ENCODE measurements around the gene ARID2.

The ARID2 gene, protein sequence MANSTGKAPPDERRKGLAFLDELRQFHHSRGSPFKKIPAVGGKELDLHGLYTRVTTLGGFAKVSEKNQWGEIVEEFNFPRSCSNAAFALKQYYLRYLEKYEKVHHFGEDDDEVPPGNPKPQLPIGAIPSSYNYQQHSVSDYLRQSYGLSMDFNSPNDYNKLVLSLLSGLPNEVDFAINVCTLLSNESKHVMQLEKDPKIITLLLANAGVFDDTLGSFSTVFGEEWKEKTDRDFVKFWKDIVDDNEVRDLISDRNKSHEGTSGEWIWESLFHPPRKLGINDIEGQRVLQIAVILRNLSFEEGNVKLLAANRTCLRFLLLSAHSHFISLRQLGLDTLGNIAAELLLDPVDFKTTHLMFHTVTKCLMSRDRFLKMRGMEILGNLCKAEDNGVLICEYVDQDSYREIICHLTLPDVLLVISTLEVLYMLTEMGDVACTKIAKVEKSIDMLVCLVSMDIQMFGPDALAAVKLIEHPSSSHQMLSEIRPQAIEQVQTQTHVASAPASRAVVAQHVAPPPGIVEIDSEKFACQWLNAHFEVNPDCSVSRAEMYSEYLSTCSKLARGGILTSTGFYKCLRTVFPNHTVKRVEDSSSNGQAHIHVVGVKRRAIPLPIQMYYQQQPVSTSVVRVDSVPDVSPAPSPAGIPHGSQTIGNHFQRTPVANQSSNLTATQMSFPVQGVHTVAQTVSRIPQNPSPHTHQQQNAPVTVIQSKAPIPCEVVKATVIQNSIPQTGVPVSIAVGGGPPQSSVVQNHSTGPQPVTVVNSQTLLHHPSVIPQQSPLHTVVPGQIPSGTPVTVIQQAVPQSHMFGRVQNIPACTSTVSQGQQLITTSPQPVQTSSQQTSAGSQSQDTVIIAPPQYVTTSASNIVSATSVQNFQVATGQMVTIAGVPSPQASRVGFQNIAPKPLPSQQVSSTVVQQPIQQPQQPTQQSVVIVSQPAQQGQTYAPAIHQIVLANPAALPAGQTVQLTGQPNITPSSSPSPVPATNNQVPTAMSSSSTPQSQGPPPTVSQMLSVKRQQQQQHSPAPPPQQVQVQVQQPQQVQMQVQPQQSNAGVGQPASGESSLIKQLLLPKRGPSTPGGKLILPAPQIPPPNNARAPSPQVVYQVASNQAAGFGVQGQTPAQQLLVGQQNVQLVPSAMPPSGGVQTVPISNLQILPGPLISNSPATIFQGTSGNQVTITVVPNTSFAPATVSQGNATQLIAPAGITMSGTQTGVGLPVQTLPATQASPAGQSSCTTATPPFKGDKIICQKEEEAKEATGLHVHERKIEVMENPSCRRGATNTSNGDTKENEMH (N-terminal part only)

GRCh38 chr12:45729233-45730083, at the start of gene ARID2:
Gene ARID2, plus strand, starts transcription at chr12:45729706. Its CDS starts 131 bp downstream, at chr12:45729837.
- DNase-seq = peak in 55 of 58 donors; percentile 12 to 86 (median 66)

DNA sequence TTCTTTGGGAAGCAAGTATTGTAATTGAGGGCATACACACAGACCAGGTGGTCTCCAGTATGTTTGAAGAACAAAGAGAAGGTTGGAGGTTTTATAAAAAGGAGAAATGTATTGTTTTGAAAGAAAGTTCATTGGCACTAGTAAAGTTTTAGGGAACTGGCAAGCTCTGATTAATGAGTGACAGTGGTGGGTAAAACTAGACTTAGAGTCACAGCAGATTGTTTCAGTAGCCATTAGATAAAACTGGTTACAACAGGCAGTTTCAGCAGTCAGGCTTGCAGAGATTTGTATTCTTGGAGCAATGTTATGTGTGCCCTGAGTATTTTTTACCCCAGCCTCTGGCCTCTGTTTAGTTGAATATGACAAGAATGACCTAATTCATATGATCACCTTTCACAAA, 49.1 kb upstream of the ARID2 start:
- no peak for DNase-seq

- DNase-seq = no peak
Observed at GRCh38 chr12:45681465-45681864, 48.0 kb upstream of the ARID2 start.

DNA sequence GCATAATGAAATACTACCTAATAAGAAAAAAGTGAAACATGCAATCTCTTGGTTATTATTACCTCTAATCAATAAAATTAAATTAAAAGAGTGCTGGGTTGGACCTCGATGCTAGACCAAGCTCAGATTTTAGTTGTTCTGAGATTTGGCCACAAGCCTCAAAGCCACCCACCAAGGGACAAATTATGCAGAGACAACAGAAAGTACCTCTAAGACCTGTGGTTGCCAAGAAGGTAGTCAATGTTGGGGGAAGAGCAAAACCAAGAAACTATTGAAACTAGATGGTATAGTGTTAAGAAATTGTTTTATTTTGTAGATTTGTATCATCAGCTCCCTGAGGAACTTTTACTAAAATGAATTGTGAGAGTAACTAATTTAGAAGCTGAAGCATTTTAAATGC, 43.8 kb upstream of the ARID2 start:
- DNase-seq = no peak

DNA sequence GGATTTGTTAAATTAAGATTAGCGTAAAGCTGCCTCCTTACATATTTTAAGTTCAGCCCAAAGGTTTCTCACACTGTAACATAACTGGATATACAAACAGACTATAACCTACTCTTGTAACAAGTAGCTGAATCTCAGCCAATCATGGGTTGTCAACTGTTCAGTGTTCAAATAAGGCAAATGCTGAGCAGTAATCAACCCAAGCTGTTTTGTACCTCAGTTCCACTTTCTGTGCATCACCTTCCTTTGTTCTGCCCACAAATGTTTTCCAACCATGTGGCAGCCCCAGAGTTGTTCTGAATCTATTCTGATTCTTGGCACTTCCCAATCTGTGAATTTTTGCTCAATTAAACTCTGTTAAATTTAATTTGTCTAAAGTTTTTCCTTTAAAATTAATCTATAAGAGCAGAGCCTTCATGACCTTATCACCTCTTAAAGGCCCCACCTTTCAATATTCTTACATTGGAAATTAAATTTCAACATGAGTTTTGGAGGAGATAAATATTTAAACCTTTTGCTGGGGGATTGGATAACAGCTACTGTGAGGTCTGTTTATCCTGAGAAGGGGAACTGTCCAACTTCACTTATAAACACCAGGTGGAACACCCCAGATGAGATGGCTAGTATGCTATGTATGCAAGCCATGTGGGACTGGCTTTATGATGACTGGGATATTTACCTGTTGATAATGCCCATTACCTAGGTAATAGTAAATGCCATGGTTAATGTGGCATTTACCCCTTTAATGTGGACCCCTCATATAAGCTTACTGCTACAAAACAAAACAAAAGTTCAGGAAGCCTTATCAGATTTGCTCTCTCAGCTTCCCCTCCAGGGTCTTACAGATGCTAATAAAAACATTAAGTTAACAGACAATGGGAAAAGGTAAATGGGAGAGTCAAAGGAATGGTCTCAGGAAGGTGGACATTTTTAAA, 42.2 kb upstream of the ARID2 start:
- DNase-seq = no peak

GRCh38 chr12:45688183-45688582, 41.3 kb upstream of the ARID2 start:
- DNase-seq = no peak

GRCh38 chr12:45695035-45695434, 34.5 kb upstream of the ARID2 start:
- DNase-seq = no peak

DNA sequence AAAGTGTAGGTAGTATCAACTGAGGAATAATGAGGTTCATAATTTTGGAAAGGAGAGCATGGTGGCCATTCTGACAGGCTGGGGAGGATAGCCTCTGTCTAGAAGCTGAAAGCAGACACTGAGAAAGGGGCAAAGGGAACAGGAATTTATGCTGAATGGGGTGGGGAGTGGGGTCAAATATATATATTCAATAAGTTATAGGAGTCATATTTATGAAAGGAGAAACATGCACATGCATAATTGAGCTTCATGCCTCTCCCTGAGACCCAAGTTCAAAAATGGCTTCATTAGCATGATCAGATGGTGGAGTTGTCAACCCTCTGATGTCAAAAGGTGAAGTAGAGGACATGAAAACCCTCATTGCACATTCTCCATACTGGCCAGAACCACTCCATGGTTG, 33.9 kb upstream of the ARID2 start:
- no peak for DNase-seq

GRCh38 chr12:45696049-45696448, 33.5 kb upstream of the ARID2 start:
- no peak for DNase-seq

GRCh38 chr12:45697371-45697770, 32.1 kb upstream of the ARID2 start:
- no peak for DNase-seq

GRCh38 chr12:45701296-45701695, 28.2 kb upstream of the ARID2 start:
- no peak for DNase-seq

GRCh38 chr12:45703942-45704341, 25.6 kb upstream of the ARID2 start:
- no peak for DNase-seq

GRCh38 chr12:45704968-45705367, 24.5 kb upstream of the ARID2 start:
- DNase-seq = no peak

GRCh38 chr12:45705404-45705803, 24.1 kb upstream of the ARID2 start:
- no peak for DNase-seq

- DNase-seq = no peak
Observed at GRCh38 chr12:45707241-45707857, 22.2 kb upstream of the ARID2 start.

GRCh38 chr12:45708363-45708762, 21.1 kb upstream of the ARID2 start:
- DNase-seq = no peak

DNA sequence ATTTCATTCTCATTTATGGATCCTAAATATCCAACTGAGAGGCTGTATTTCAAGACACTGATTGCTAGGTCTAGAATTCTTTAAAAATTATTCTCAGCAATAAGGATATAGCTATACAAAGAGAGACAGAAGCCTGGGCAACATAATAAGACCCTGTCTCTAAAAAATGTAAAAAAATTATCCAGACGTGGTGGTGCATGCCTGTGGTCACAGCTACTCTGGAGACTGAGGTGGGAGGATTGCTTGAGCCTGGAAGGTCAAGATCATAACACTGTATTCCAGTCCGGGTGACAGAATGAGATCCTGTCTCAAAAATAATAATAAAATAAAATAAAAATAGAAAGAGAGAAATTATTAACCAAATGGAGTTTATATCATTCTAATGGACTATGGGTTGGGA, 20.6 kb upstream of the ARID2 start:
- no peak for DNase-seq

GRCh38 chr12:45712319-45712718, 17.2 kb upstream of the ARID2 start:
- no peak for DNase-seq

DNA sequence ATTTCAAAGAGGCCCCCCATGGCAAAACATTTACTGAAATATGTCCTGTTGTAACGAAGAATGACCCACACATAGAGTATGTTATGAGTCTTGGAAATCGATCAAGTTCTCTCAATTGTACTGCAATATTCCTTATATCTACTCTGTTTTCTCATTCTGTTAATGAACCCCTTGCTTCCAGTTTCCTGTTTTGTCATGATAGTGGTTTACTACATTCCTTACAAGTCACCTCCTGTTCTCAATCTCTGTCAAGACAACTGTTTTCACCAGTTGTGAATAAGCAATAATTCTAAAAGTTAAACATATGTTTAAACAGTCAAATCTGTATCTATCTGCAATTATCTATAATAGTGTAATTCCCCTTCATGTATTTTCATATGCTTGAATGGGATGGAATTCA, 16.4 kb upstream of the ARID2 start:
- no peak for DNase-seq
